Central memory CD8-positive, alpha-beta T cell (primary cell): ENCODE results near the gene TMEM87B.

Experiments used
- ATAC-seq: fragments of 150-1000 bp; cut with Tn5 transposase; replicated peaks from 2 replicates; pipeline ENCODE4 v1.10.0; 2022; ENCODE audit warnings: mild to moderate bottlenecking, moderate FRiP score, moderate number of reproducible peaks; ENCODE audit not compliant: poor library complexity, severe bottlenecking; ENCODE audit errors: extremely low read depth
- DNase-seq, 2 donors: peaks; one replicate each; pipeline ENCODE4 v3.0.0; 2021; ENCODE audit warnings: low spot score in 2 of 2
- H3K27ac Mint-ChIP-seq: one replicate; pipeline ENCODE4 v1.8.0; 2022; ENCODE audit warnings: low read depth, mild to moderate bottlenecking, moderate library complexity, mixed read lengths
- H3K27me3 Mint-ChIP-seq: one replicate; pipeline ENCODE4 v1.8.0; 2022; ENCODE audit warnings: mixed read lengths
- H3K36me3 Mint-ChIP-seq: one replicate; pipeline ENCODE4 v1.8.0; 2022; ENCODE audit warnings: mild to moderate bottlenecking, moderate library complexity, mixed read lengths; ENCODE audit not compliant: insufficient read depth
- H3K4me1 Mint-ChIP-seq: one replicate; pipeline ENCODE4 v1.8.0; 2022; ENCODE audit warnings: mixed read lengths
- H3K4me3 Mint-ChIP-seq: one replicate; pipeline ENCODE4 v1.8.0; 2022; ENCODE audit warnings: mild to moderate bottlenecking, moderate library complexity, mixed read lengths
- H3K9me3 Mint-ChIP-seq: one replicate; pipeline ENCODE4 v1.8.0; 2022; ENCODE audit warnings: mixed read lengths

Gene TMEM87B

GRCh38 chr2:112141626-112142007, 86.5 kb downstream of the TMEM87B start:
- H3K4me3 Mint-ChIP-seq: no peak overlapping the region
- no peaks in the 10 kb centered on the region for H3K36me3 Mint-ChIP-seq
- H3K9me3 Mint-ChIP-seq: no peaks in the 10 kb centered on the region
- H3K4me1 Mint-ChIP-seq: no peaks in the 10 kb centered on the region
- ATAC-seq (no peak), DNase-seq (no peak)
- no peak overlapping the region for H3K27ac Mint-ChIP-seq
- H3K27me3 Mint-ChIP-seq: peaks cover 32% of the 10 kb centered on the region

GRCh38 chr2:112142525-112143078, 87.5 kb downstream of the TMEM87B start:
- H3K36me3 Mint-ChIP-seq: no peaks in the 10 kb centered on the region
- no peak overlapping the region for H3K4me3 Mint-ChIP-seq
- H3K4me1 Mint-ChIP-seq: no peaks in the 10 kb centered on the region
- H3K27ac Mint-ChIP-seq: no peak overlapping the region
- H3K27me3 Mint-ChIP-seq: peaks cover 32% of the 10 kb centered on the region
- ATAC-seq: no peak
- no peaks in the 10 kb centered on the region for H3K9me3 Mint-ChIP-seq
- DNase-seq: no peak

- H3K27ac Mint-ChIP-seq: no peak overlapping the region
These were observed 88.1 kb downstream of the TMEM87B start for GRCh38 chr2:112143150-112143549.

GRCh38 chr2:112144966-112145365, 89.9 kb downstream of the TMEM87B start:
- ATAC-seq (no peak), DNase-seq (no peak)
- Mint-ChIP-seq H3K27me3 (peaks cover 49% of the 10 kb centered on the region), H3K9me3 (no peaks in the 10 kb centered on the region), H3K4me3 (no peak overlapping the region), H3K36me3 (no peaks in the 10 kb centered on the region), H3K27ac (no peak overlapping the region), H3K4me1 (no peaks in the 10 kb centered on the region)

More at GRCh38 chr2:112143150-112143549, 88.1 kb downstream of the TMEM87B start:
- Mint-ChIP-seq H3K4me1 (no peaks in the 10 kb centered on the region), H3K9me3 (no peaks in the 10 kb centered on the region), H3K27me3 (peaks cover 34% of the 10 kb centered on the region), H3K36me3 (no peaks in the 10 kb centered on the region), H3K4me3 (no peak overlapping the region)
- no peak for DNase-seq
- ATAC-seq: no peak

- H3K27ac Mint-ChIP-seq: no peak overlapping the region
- H3K4me1 Mint-ChIP-seq: no peaks in the 10 kb centered on the region
- DNase-seq: no peak
- no peaks in the 10 kb centered on the region for H3K36me3 Mint-ChIP-seq
- no peaks in the 10 kb centered on the region for H3K9me3 Mint-ChIP-seq
- no peak overlapping the region for H3K4me3 Mint-ChIP-seq
- no peak for ATAC-seq
- H3K27me3 Mint-ChIP-seq: peaks cover 30% of the 10 kb centered on the region
These were observed 92.5 kb downstream of the TMEM87B start for GRCh38 chr2:112147382-112148168.

GRCh38 chr2:112148477-112148876, 93.4 kb downstream of the TMEM87B start:
- Mint-ChIP-seq H3K4me3 (no peak overlapping the region), H3K27me3 (peaks cover 30% of the 10 kb centered on the region), H3K4me1 (no peaks in the 10 kb centered on the region), H3K27ac (no peak overlapping the region), H3K36me3 (no peaks in the 10 kb centered on the region), H3K9me3 (no peaks in the 10 kb centered on the region)
- ATAC-seq (no peak), DNase-seq (no peak)

- no peaks in the 10 kb centered on the region for H3K4me1 Mint-ChIP-seq
- H3K27ac Mint-ChIP-seq: no peak overlapping the region
- ATAC-seq: no peak
- no peaks in the 10 kb centered on the region for H3K9me3 Mint-ChIP-seq
- peaks cover 30% of the 10 kb centered on the region for H3K27me3 Mint-ChIP-seq
- no peak overlapping the region for H3K4me3 Mint-ChIP-seq
- no peaks in the 10 kb centered on the region for H3K36me3 Mint-ChIP-seq
- no peak for DNase-seq
These were observed 94.1 kb downstream of the TMEM87B start for GRCh38 chr2:112149194-112149593.

GRCh38 chr2:112149866-112150435, 94.9 kb downstream of the TMEM87B start:
- Mint-ChIP-seq H3K4me3 (no peak overlapping the region), H3K9me3 (no peaks in the 10 kb centered on the region), H3K4me1 (no peaks in the 10 kb centered on the region), H3K27me3 (peaks cover 30% of the 10 kb centered on the region), H3K27ac (no peak overlapping the region), H3K36me3 (no peaks in the 10 kb centered on the region)
- ATAC-seq (no peak), DNase-seq (no peak)

GRCh38 chr2:112150447-112150846, 95.4 kb downstream of the TMEM87B start:
- H3K4me1 Mint-ChIP-seq: peaks cover 4% of the 10 kb centered on the region
- no peaks in the 10 kb centered on the region for H3K36me3 Mint-ChIP-seq
- no peak for DNase-seq
- no peak for ATAC-seq
- H3K9me3 Mint-ChIP-seq: no peaks in the 10 kb centered on the region
- H3K27ac Mint-ChIP-seq: no peak overlapping the region
- H3K27me3 Mint-ChIP-seq: peaks cover 30% of the 10 kb centered on the region
- H3K4me3 Mint-ChIP-seq: no peak overlapping the region

- Mint-ChIP-seq H3K27me3 (peaks cover 30% of the 10 kb centered on the region), H3K27ac (no peak overlapping the region), H3K4me3 (no peak overlapping the region), H3K4me1 (peaks cover 8% of the 10 kb centered on the region), H3K36me3 (no peaks in the 10 kb centered on the region), H3K9me3 (no peaks in the 10 kb centered on the region)
- no peak for DNase-seq
- no peak for ATAC-seq
These were observed 95.8 kb downstream of the TMEM87B start for GRCh38 chr2:112150851-112151250.

- no peaks in the 10 kb centered on the region for H3K36me3 Mint-ChIP-seq
- peaks cover 30% of the 10 kb centered on the region for H3K27me3 Mint-ChIP-seq
- H3K4me1 Mint-ChIP-seq: peaks cover 12% of the 10 kb centered on the region
- no peak for ATAC-seq
- H3K4me3 Mint-ChIP-seq: no peak overlapping the region
- no peak for DNase-seq
- no peaks in the 10 kb centered on the region for H3K9me3 Mint-ChIP-seq
- no peak overlapping the region for H3K27ac Mint-ChIP-seq
These were observed 96.2 kb downstream of the TMEM87B start for GRCh38 chr2:112151271-112151670.

GRCh38 chr2:112151701-112152440, 96.8 kb downstream of the TMEM87B start:
- no peaks in the 10 kb centered on the region for H3K9me3 Mint-ChIP-seq
- H3K27ac Mint-ChIP-seq: no peak overlapping the region
- H3K4me1 Mint-ChIP-seq: peaks cover 16% of the 10 kb centered on the region
- DNase-seq (no peak), ATAC-seq (no peak)
- peaks cover 3% of the 10 kb centered on the region for H3K36me3 Mint-ChIP-seq
- H3K4me3 Mint-ChIP-seq: no peak overlapping the region
- peaks cover 28% of the 10 kb centered on the region for H3K27me3 Mint-ChIP-seq
